Naive thymus-derived CD4-positive, alpha-beta T cell (primary cell): ENCODE results near the gene S100A2. TPM values are rescaled to one million over a fixed set of nuclear protein-coding genes. Genes with fewer than 3 reads are reported as not detected.
"Not testable (repeated sequence)": the region's sequence is repeated elsewhere in the genome, so short reads cannot be mapped to it uniquely, and the experiment has no call there.

Source experiments
- ATAC-seq: fragments of 150-1000 bp; cut with Tn5 transposase; 2 replicates; pipeline ENCODE4 v1.10.0; 2021; ENCODE audit warnings: mild to moderate bottlenecking, moderate library complexity
- CTCF ChIA-PET: fragments of 350-600 bp; sonication (Branson Sonifier 250); formaldehyde crosslinking; loops from one replicate; lab custom pipeline; 2021; ENCODE audit warnings: antibody characterized with exemption; lab: Charles Lee
- POLR2A ChIA-PET: fragments of 350-600 bp; sonication (Branson Sonifier 250); formaldehyde crosslinking; loops from one replicate; lab custom pipeline; 2021; ENCODE audit warnings: antibody characterized with exemption, inconsistent platforms; lab: Charles Lee
- DNase-seq, 9 donors: peaks; one replicate each; pipeline versions ENCODE4 v3.0.0 to v3.0.0-alpha.2; 2020 to 2022; ENCODE audit warnings: mixed read lengths in 1 of 9
- H3K27ac ChIP-seq: one replicate; pipeline ENCODE4 v1.7.0; 2013; ENCODE audit warnings: mild to moderate bottlenecking, low read depth, low read length, moderate library complexity
- H3K27me3 ChIP-seq, 2 donors: one replicate each; pipeline ENCODE4 v1.7.0; 2013; ENCODE audit warnings: low read length in 2 of 2, mild to moderate bottlenecking in 2 of 2, moderate library complexity in 2 of 2; ENCODE audit not compliant: control insufficient read depth in 2 of 2, insufficient read depth in 2 of 2
- H3K36me3 ChIP-seq, 3 experiments: 1 replicate in 2 of 3; 2 replicates in 1 of 3; pipeline ENCODE4 v1.7.0; 2013; ENCODE audit warnings: low read length in 3 of 3, mild to moderate bottlenecking in 3 of 3, moderate library complexity in 1 of 3; ENCODE audit not compliant: insufficient read depth in 3 of 3, control insufficient read depth in 2 of 3
- H3K4me1 ChIP-seq, 2 donors: one replicate each; pipeline ENCODE4 v1.7.0; 2013; ENCODE audit warnings: low read length in 2 of 2, mild to moderate bottlenecking in 2 of 2, moderate library complexity in 1 of 2; ENCODE audit not compliant: control insufficient read depth in 2 of 2, insufficient read depth in 2 of 2
- H3K4me3 ChIP-seq: 2 replicates; pipeline ENCODE4 v1.7.0; 2013; ENCODE audit warnings: mild to moderate bottlenecking, low read length
- H3K9me3 ChIP-seq, 3 experiments: 1 replicate in 2 of 3; 2 replicates in 1 of 3; pipeline ENCODE4 v1.7.0; 2013; ENCODE audit warnings: low read length in 3 of 3; ENCODE audit not compliant: control insufficient read depth in 2 of 3
- H3K27ac Mint-ChIP-seq, 9 donors: one replicate each; pipeline ENCODE4 v1.8.0; 2020 to 2022; ENCODE audit warnings: mixed read lengths in 9 of 9, mild to moderate bottlenecking in 8 of 9, moderate library complexity in 5 of 9, inconsistent platforms in 2 of 9
- H3K27me3 Mint-ChIP-seq, 5 donors: one replicate each; pipeline ENCODE4 v1.8.0; 2021 to 2022; ENCODE audit warnings: mixed read lengths in 5 of 5, mild to moderate bottlenecking in 1 of 5
- H3K36me3 Mint-ChIP-seq, 5 donors: one replicate each; pipeline ENCODE4 v1.8.0; 2020 to 2022; ENCODE audit warnings: mixed read lengths in 5 of 5, mild to moderate bottlenecking in 3 of 5, inconsistent platforms in 1 of 5
- H3K4me1 Mint-ChIP-seq, 7 donors: one replicate each; pipeline ENCODE4 v1.8.0; 2020 to 2022; ENCODE audit warnings: mixed read lengths in 7 of 7, mild to moderate bottlenecking in 3 of 7, inconsistent platforms in 1 of 7
- H3K4me3 Mint-ChIP-seq, 10 donors: one replicate each; pipeline ENCODE4 v1.8.0; 2020 to 2022; ENCODE audit warnings: mild to moderate bottlenecking in 10 of 10, mixed read lengths in 10 of 10, moderate library complexity in 6 of 10, inconsistent platforms in 2 of 10
- H3K9me3 Mint-ChIP-seq, 11 donors: one replicate each; pipeline ENCODE4 v1.8.0; 2020 to 2022; ENCODE audit warnings: mixed read lengths in 11 of 11, mild to moderate bottlenecking in 4 of 11, inconsistent platforms in 1 of 11, moderate library complexity in 1 of 11
- intact Hi-C, 2 donors: fragments of 100-400 bp; cut with micrococcal nuclease; formaldehyde crosslinking; loops; one replicate each; pipeline ENCODE4 v1.15.1; 2023
- polyA plus RNA-seq, 2 donors: library from polyadenylated mRNA; unstranded; fragments of 300-500 nt; fragmentation: Illumina TruSeq; gene quantifications; one replicate each; pipeline ENCODE4 v1.2.3, GENCODE V29; 2021
- total RNA-seq, 6 experiments: library from RNA in 5 of 6; stranded (reverse) in 5 of 6; gene quantifications; 1 replicate in 5 of 6; 2 replicates in 1 of 6; pipeline ENCODE4 v1.2.3 and lab custom pipeline; 2021 to 2026

Gene S100A2
- total and polyA plus RNA-seq, 7 experiments from 2014 or later = 1.1 TPM; not detected in 6

GRCh38 chr1:153583976-153584375 lies 18.3 kb upstream of the S100A2 start:
- intact Hi-C loops = no loop called here
- Mint-ChIP-seq H3K27me3 (peaks cover 5 to 18% (median 6%) of the 10 kb centered on the region in 5 donors), H3K27ac (peak overlapping the region in 1 of 9 donors; percentile 7), H3K4me1 (no peaks in the 10 kb centered on the region), H3K9me3 (peaks cover 0 to 2% (median 0%) of the 10 kb centered on the region in 11 donors), H3K36me3 (peaks cover 0 to 3% (median 0%) of the 10 kb centered on the region in 5 donors), H3K4me3 (no peak overlapping the region)
- H3K27me3 ChIP-seq = no peaks in the 10 kb centered on the region
- ChIA-PET CTCF (no interaction called here), POLR2A (no interaction called here)
- no peaks in the 10 kb centered on the region for H3K4me1 ChIP-seq
- H3K9me3 ChIP-seq = no peaks in the 10 kb centered on the region
- DNase-seq (no peak), ATAC-seq (no peak)
- H3K4me3 ChIP-seq = no peak overlapping the region
- no peak overlapping the region for H3K27ac ChIP-seq
- no peaks in the 10 kb centered on the region for H3K36me3 ChIP-seq

GRCh38 chr1:153583514-153583913 lies 17.9 kb upstream of the S100A2 start:
- H3K9me3 ChIP-seq, H3K4me1 ChIP-seq, H3K27me3 ChIP-seq, H3K27ac ChIP-seq, H3K36me3 ChIP-seq, POLR2A ChIA-PET, H3K4me1 Mint-ChIP-seq, H3K27ac Mint-ChIP-seq, ATAC-seq, H3K4me3 ChIP-seq, H3K4me3 Mint-ChIP-seq, H3K9me3 Mint-ChIP-seq, DNase-seq, intact Hi-C loops, H3K36me3 Mint-ChIP-seq, CTCF ChIA-PET: not testable (repeated sequence)
- H3K27me3 Mint-ChIP-seq = peaks cover 5 to 23% (median 10%) of the 10 kb centered on the region in 5 donors

GRCh38 chr1:153582836-153583235 lies 17.2 kb upstream of the S100A2 start:
- H3K4me3 Mint-ChIP-seq, H3K9me3 Mint-ChIP-seq, H3K36me3 Mint-ChIP-seq, H3K4me1 ChIP-seq, intact Hi-C loops, POLR2A ChIA-PET, DNase-seq, H3K36me3 ChIP-seq, H3K27ac Mint-ChIP-seq, H3K27ac ChIP-seq, ATAC-seq, CTCF ChIA-PET, H3K4me3 ChIP-seq, H3K4me1 Mint-ChIP-seq, H3K27me3 ChIP-seq, H3K9me3 ChIP-seq: not testable (repeated sequence)
- peaks cover 5 to 29% (median 17%) of the 10 kb centered on the region in 5 donors for H3K27me3 Mint-ChIP-seq

DNA sequence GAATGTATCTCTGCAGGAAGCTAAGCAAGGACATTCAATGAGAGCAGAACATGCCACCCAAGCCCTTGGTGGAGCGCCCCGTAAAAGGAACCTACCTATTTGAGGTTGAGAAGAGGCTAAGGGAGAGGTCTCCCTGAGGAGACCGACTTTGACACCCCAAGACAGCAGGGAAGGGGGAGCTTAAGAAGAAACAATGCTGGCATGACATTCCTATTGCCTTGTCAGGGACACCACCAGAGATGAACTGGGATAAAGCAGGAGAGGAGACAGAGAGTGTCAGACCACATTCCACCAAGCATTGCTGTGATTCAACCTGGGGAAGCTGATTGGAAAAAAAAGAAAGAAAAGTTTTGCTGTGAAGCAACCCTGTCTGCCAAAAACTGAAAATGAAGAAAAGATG lies 13.3 kb upstream of the S100A2 start:
- POLR2A ChIA-PET = no interaction called here
- ATAC-seq = no peak

GRCh38 chr1:153578490-153578889 lies 12.8 kb upstream of the S100A2 start:
- CTCF ChIA-PET = interaction anchor here (0.9 kb wide), 1 partner anchor 45 kb away, joined by 3 read pairs; no protein-coding TSS in a partner anchor
- Mint-ChIP-seq H3K4me1 (peaks cover 0 to 3% (median 0%) of the 10 kb centered on the region in 7 donors), H3K27me3 (peaks cover 0 to 29% (median 27%) of the 10 kb centered on the region in 5 donors), H3K9me3 (no peaks in the 10 kb centered on the region), H3K4me3 (no peak overlapping the region), H3K27ac (no peak overlapping the region), H3K36me3 (no peaks in the 10 kb centered on the region)
- POLR2A ChIA-PET = no interaction called here
- ATAC-seq (no peak), DNase-seq (no peak)
- no peaks in the 10 kb centered on the region for H3K4me1 ChIP-seq
- no peaks in the 10 kb centered on the region for H3K9me3 ChIP-seq
- intact Hi-C loops = loop anchor here in 1 of 2 donors (10.0 kb wide), 1 partner anchor 244 kb away; no protein-coding TSS in a partner anchor
- H3K27me3 ChIP-seq = no peaks in the 10 kb centered on the region
- no peaks in the 10 kb centered on the region for H3K36me3 ChIP-seq
- no peak overlapping the region for H3K27ac ChIP-seq
- H3K4me3 ChIP-seq = no peak overlapping the region

More for the DNA sequence above, 13.3 kb upstream of the S100A2 start:
- Mint-ChIP-seq H3K9me3 (no peaks in the 10 kb centered on the region), H3K4me1 (peaks cover 0 to 3% (median 0%) of the 10 kb centered on the region in 7 donors), H3K27ac (no peak overlapping the region), H3K4me3 (no peak overlapping the region), H3K27me3 (peaks cover under 1 to 29% (median 27%) of the 10 kb centered on the region in 5 donors), H3K36me3 (no peaks in the 10 kb centered on the region)
- H3K4me3 ChIP-seq = no peak overlapping the region
- intact Hi-C loops = loop anchor here in 1 of 2 donors (10.0 kb wide), 1 partner anchor 244 kb away; no protein-coding TSS in a partner anchor
- DNase-seq = no peak
- CTCF ChIA-PET = no interaction called here
- H3K4me1 ChIP-seq = no peaks in the 10 kb centered on the region
- H3K27ac ChIP-seq = no peak overlapping the region
- H3K36me3 ChIP-seq = no peaks in the 10 kb centered on the region
- no peaks in the 10 kb centered on the region for H3K27me3 ChIP-seq
- H3K9me3 ChIP-seq = no peaks in the 10 kb centered on the region

GRCh38 chr1:153577624-153578051 lies 12.0 kb upstream of the S100A2 start:
- no peak overlapping the region for H3K27ac Mint-ChIP-seq

More at GRCh38 chr1:153577624-153578051, 12.0 kb upstream of the S100A2 start:
- no peak for DNase-seq
- intact Hi-C loops = loop anchor here in 1 of 2 donors (10.0 kb wide), 1 partner anchor 243 kb away; no protein-coding TSS in a partner anchor
- H3K27me3 Mint-ChIP-seq = peaks cover 0 to 29% (median 27%) of the 10 kb centered on the region in 5 donors
- H3K4me1 ChIP-seq = no peaks in the 10 kb centered on the region
- ChIA-PET CTCF (interaction anchor here (0.9 to 1.3 kb wide), 2 partner anchors 44 to 67 kb away, joined by 3 to 5 read pairs; no protein-coding TSS in a partner anchor), POLR2A (interaction anchor here (0.6 kb wide), 2 partner anchors 32 to 306 kb away, joined by 3 read pairs; no protein-coding TSS in a partner anchor)
- no peaks in the 10 kb centered on the region for H3K36me3 Mint-ChIP-seq
- no peaks in the 10 kb centered on the region for H3K36me3 ChIP-seq
- H3K4me3 ChIP-seq = no peak overlapping the region
- H3K9me3 ChIP-seq = no peaks in the 10 kb centered on the region
- peaks cover 0 to 10% (median 0%) of the 10 kb centered on the region in 7 donors for H3K4me1 Mint-ChIP-seq
- H3K27ac ChIP-seq = no peak overlapping the region
- H3K27me3 ChIP-seq = no peaks in the 10 kb centered on the region
- no peak for ATAC-seq
- no peak overlapping the region for H3K4me3 Mint-ChIP-seq
- H3K9me3 Mint-ChIP-seq = no peaks in the 10 kb centered on the region
